Myocyte (in vitro differentiated cells): ENCODE results near the gene KRT76. TPM values are rescaled to one million over a fixed set of nuclear protein-coding genes. Genes with fewer than 3 reads are reported as not detected.

Experiments
- DNase-seq: peaks from one replicate; pipeline ENCODE4 v3.0.0-alpha.2; 2012; ENCODE audit warnings: low read depth
- polyA plus RNA-seq: library from polyadenylated mRNA; unstranded; fragments of >200 nt; gene quantifications from one replicate; pipeline ENCODE4 v1.2.1, GENCODE V29; 2012; ENCODE audit warnings: missing spikeins
- total RNA-seq: library from RNA; depleted of rRNA; stranded (reverse); fragments of >200 nt; gene quantifications from 2 replicates; pipeline ENCODE4 v1.2.3, GENCODE V29; 2014

The KRT76 gene
- not detected in 2 replicates for total RNA-seq
- polyA plus RNA-seq = not detected

DNA sequence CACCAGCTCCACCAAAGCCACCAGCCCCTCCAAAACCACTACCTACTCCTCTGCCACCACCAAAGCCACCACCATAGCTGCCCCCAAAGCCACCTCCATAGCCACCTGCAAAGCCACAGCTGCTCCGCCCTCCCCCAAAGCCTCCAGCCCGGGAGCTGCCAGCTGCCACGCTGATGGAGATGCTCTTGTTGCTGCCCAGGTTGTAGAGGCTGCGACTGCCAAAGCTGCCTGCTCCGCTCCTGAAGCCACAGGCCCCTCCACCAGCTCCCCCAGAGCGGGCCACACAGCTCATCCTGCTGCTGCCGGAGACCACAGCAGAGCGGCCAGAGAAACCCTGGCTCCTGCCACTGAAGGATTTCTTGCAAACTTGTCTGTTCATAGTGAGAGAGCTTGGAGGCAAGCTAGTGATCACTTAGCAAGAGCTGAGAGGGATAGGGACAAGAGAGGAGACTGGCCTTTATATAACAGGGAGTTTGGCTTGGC, at the start of gene KRT76:
TSS of gene KRT76 (minus strand) at position 433 of the 483 bp plus-strand sequence. CDS start at position 379, 54 bp downstream.
- DNase-seq = no peak

GRCh38 chr12:52825961-52826360, 48.8 kb upstream of the KRT76 start:
- no peak for DNase-seq

DNA sequence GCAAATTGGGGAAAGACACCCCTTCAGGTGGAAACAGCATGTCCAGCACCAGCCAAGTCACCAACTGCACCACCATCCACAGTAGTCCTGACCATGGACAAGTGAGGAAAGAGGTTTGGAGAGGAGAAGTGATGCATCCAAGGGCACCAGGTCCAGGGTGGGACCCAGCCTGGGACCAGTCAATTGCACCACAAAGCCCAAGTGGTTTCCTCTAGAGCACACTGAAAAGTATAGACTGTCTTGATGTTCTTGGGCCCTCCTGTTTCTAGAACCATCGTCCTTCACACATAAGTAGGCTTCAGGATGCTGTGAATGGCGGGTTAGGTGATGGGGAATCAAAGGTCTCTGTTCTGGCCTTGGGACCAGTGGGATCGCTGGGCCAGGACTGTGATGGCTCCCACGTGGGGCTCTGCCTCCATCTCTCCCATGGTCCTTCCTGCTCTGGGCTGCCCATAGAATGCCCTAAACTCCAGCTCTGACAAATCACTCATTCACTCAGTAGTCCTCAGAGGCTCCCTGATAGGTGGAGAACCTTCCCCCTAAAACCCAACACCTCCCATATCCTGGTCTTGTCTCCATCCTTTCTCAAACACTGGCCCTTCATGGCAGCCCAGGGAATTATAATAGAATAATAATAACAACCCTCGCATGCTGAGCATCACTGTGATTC, 47.7 kb upstream of the KRT76 start:
- no peak for DNase-seq

- no peak for DNase-seq
These were observed 46.8 kb upstream of the KRT76 start for GRCh38 chr12:52823761-52824450.

DNA sequence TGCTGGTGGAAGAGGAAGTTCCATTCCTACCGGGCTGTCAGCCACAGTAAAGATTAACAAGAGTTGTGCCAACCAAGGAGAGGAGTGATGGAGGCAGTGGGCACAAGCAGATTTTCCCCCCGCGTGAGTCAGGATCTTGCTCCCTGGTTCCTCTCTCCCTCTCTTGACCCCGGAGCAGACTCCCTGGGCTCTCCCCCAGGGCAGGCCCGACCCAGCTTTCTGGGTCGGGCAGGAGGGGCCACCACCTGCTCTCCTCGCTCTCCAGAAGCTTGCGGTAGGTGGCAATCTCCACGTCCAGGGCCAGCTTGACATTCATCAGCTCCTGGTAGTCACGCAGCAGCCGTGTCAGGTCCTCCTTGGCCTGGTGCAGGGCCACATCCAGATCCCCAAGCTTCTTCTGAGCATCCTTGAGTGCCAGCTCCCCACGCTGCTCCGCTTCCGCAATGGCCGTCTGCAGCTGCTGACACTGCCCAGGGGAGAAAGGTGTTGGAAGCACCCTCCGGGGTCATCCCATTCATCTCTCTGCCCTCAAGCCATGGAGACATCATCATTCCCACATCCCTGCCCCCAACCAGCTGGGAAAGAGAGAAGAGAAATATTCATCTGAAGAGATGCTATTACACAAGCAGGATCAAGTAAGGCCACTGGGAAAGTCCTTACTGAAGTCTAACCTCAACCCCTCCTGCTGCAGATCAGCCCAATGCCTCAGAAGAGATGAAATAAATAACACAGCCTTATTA, 45.8 kb upstream of the KRT76 start:
- DNase-seq = no peak

DNA sequence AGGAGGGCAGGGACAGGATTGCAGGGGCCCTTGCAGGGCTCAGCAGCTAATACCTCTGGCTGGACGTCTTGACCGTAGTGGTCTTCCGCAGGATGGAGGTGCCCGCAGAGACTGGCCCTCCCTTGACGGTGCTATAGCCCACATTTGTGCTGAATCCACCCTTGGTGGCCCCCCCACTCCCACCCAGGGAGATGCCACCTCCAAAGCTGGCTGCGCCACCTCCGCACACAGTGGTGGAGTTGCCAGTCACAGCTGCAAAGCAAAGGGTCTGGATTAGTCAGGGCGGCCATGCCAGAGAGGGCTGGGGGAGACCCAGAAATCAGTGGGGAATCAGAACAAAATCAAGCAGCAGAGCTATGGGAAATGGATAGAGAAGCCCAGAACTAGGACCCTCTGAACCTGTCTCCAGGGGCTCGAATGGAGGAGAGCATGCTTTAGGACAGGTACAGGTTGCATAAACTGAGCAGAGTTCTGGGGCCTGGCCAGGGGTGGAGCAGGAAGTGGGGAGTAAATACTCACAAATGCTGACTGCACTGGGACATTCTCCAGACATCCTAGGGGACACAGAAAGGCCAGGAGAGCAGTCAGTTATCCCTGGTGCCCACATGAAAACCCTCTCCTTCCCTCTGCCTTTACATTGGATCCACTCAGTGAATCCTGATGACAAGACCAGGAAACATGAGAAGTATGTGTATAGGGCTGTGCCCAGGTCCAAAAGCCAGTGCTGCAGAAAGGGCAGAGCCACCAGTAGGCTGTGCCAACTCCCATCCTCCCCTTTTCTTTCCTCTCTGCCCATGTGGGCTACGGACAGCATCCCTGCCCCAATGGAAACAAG, 44.9 kb upstream of the KRT76 start:
- DNase-seq = no peak

DNA sequence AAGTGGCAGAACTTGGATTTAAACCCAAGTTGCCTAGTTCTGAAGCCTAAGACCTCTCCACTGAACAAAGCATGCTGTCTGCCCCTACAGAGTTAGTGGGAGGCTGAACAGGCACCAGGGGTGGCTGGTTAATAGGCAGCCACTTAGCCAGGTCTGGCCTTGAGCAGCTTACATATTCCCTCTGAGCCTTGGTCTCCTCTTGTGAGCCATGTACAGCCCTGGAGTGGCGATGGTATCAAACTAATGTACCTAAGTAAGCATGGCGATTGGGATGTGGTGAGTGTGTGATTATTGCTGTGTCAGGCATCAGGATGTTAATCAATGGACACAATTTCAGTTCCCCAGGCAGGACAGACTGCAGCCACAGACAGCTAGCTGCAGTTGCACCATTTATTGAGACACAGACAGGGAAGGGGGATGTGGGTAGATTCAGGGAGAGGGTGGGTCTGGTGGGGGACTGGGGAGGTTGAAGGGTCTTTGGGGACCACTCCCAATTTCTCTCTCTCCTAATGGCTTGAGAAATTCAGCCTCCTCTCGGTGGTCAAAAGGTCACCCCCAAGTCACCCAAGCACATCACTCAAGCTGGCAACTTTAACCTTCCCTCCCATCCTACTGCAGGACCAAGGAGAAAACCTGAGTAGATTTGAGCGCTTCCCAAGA, 44.1 kb upstream of the KRT76 start:
- DNase-seq = no peak

GRCh38 chr12:52820521-52820920, 43.4 kb upstream of the KRT76 start:
- no peak for DNase-seq

GRCh38 chr12:52819731-52820510, 42.8 kb upstream of the KRT76 start:
- DNase-seq = no peak

- no peak for DNase-seq
These were observed 41.8 kb upstream of the KRT76 start for GRCh38 chr12:52818887-52819420.

DNA sequence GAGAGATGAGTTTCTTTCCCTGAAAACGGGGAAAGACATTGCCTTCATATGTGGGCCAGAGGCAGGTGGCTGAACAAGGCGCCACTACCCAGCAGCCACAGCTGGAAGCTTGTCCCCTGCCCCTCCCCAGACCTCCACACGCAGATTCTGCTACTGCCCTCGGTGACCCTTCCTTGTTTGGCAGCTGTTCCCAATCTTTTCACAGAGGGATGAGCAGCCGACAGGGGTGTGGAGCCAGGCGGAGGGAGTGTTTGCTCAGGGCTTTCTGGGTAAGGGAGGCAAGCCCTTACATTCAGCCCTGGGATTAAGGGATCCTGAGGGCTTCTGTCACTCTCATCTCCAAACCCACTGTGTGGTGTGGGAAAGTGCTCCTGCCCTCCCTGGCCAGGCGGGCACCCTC, 41.2 kb upstream of the KRT76 start:
- peak; percentile 39 for DNase-seq

GRCh38 chr12:52817699-52818238, 40.6 kb upstream of the KRT76 start:
- no peak for DNase-seq

- no peak for DNase-seq
These were observed 40.0 kb upstream of the KRT76 start for GRCh38 chr12:52817003-52817698.

- no peak for DNase-seq
These were observed 38.8 kb upstream of the KRT76 start for GRCh38 chr12:52815676-52816588.

DNA sequence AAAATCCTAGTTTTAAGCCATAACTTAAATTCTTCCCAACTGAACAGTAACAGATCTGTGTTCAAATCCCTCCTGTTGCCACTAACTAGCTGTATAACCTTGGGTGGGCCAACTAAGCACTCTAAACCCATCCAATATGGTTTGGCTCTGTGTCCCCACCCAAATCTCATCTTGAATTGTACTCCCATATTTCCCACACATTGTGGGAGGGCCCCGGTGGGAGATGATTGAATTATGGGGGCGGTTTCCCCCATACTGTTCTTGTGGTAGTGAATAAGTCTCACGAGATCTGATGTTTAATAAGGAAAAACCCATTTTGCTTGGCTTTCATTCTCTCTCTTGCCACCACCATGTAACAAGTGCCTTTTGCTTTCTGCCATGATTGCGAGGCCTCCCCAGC, 38.0 kb upstream of the KRT76 start:
- DNase-seq = no peak

GRCh38 chr12:52814710-52815155, 37.6 kb upstream of the KRT76 start:
- no peak for DNase-seq
